Measurements from ENCODE around the gene AWAT2. TPM values are rescaled to one million over a fixed set of nuclear protein-coding genes. Genes with fewer than 3 reads are reported as not detected.

AWAT2 gene
- polyA plus RNA-seq, 6 donors from 2014 or later = not detected

- no peak for ATAC-seq (ENCODE audit: low read depth in 2 of 2)
- Mint-ChIP-seq H3K4me3 (no peak overlapping the region), H3K27ac (no peak overlapping the region), H3K9me3 (peaks cover 0 to 1% (median 0%) of the 10 kb centered on the region in 7 donors), H3K27me3 (peaks cover 0 to 15% (median 0%) of the 10 kb centered on the region in 3 donors), H3K4me1 (peaks cover 0 to 3% (median 0%) of the 10 kb centered on the region in 3 donors), H3K36me3 (no peaks in the 10 kb centered on the region)
- DNase-seq = no peak
Measured at GRCh38 chrX:70032792-70033191, 16.9 kb downstream of the AWAT2 start.

- peaks cover 0 to 1% (median 0%) of the 10 kb centered on the region in 7 donors for H3K9me3 Mint-ChIP-seq
- H3K4me1 Mint-ChIP-seq = peaks cover 0 to 3% (median 0%) of the 10 kb centered on the region in 3 donors
- peaks cover 0 to 35% (median 6%) of the 10 kb centered on the region in 3 donors for H3K27me3 Mint-ChIP-seq
- no peaks in the 10 kb centered on the region for H3K36me3 Mint-ChIP-seq
- no peak overlapping the region for H3K4me3 Mint-ChIP-seq
- no peak overlapping the region for H3K27ac Mint-ChIP-seq
- DNase-seq (peak; percentile 1), ATAC-seq (ENCODE audit: low read depth in 2 of 2) (no peak)
Measured at GRCh38 chrX:70030301-70030767, 19.4 kb downstream of the AWAT2 start.

- no peak overlapping the region for H3K4me3 Mint-ChIP-seq
- no peak overlapping the region for H3K27ac Mint-ChIP-seq
- H3K27me3 Mint-ChIP-seq = peaks cover 0 to 36% (median 6%) of the 10 kb centered on the region in 3 donors
- H3K9me3 Mint-ChIP-seq = peaks cover 0 to 1% (median 0%) of the 10 kb centered on the region in 7 donors
- H3K36me3 Mint-ChIP-seq = no peaks in the 10 kb centered on the region
- DNase-seq = no peak
- no peak for ATAC-seq (ENCODE audit: low read depth in 2 of 2)
- H3K4me1 Mint-ChIP-seq = peaks cover 0 to 3% (median 0%) of the 10 kb centered on the region in 3 donors
Measured at GRCh38 chrX:70029863-70030262, 19.9 kb downstream of the AWAT2 start.

- ATAC-seq (ENCODE audit: low read depth in 2 of 2) = no peak
Measured at GRCh38 chrX:70026851-70027200, 22.9 kb downstream of the AWAT2 start.

GRCh38 chrX:70026112-70026850 is 23.5 kb downstream of the AWAT2 start:
- Mint-ChIP-seq H3K9me3 (no peaks in the 10 kb centered on the region), H3K27me3 (peaks cover 0 to 36% (median 6%) of the 10 kb centered on the region in 3 donors), H3K4me1 (no peaks in the 10 kb centered on the region), H3K27ac (no peak overlapping the region), H3K4me3 (no peak overlapping the region), H3K36me3 (no peaks in the 10 kb centered on the region)
- DNase-seq (no peak), ATAC-seq (ENCODE audit: low read depth in 2 of 2) (no peak)

More at GRCh38 chrX:70026851-70027200, 22.9 kb downstream of the AWAT2 start:
- peaks cover 0 to 36% (median 6%) of the 10 kb centered on the region in 3 donors for H3K27me3 Mint-ChIP-seq
- H3K4me1 Mint-ChIP-seq = no peaks in the 10 kb centered on the region
- H3K9me3 Mint-ChIP-seq = no peaks in the 10 kb centered on the region
- DNase-seq = no peak
- no peak overlapping the region for H3K4me3 Mint-ChIP-seq
- H3K27ac Mint-ChIP-seq = no peak overlapping the region
- H3K36me3 Mint-ChIP-seq = no peaks in the 10 kb centered on the region

GRCh38 chrX:70025464-70025863 is 24.3 kb downstream of the AWAT2 start:
- H3K4me3 Mint-ChIP-seq = no peak overlapping the region
- no peaks in the 10 kb centered on the region for H3K9me3 Mint-ChIP-seq
- ATAC-seq (ENCODE audit: low read depth in 2 of 2) (no peak), DNase-seq (no peak)
- no peaks in the 10 kb centered on the region for H3K4me1 Mint-ChIP-seq
- H3K36me3 Mint-ChIP-seq = no peaks in the 10 kb centered on the region
- H3K27me3 Mint-ChIP-seq = peaks cover 0 to 29% (median 6%) of the 10 kb centered on the region in 3 donors
- H3K27ac Mint-ChIP-seq = no peak overlapping the region

GRCh38 chrX:70022616-70023015 is 27.1 kb downstream of the AWAT2 start:
- Mint-ChIP-seq H3K36me3 (no peaks in the 10 kb centered on the region), H3K4me1 (no peaks in the 10 kb centered on the region), H3K4me3 (no peak overlapping the region), H3K9me3 (peaks cover 0 to 3% (median 0%) of the 10 kb centered on the region in 7 donors), H3K27me3 (peaks cover 0 to 20% (median 6%) of the 10 kb centered on the region in 3 donors), H3K27ac (no peak overlapping the region)
- no peak for ATAC-seq (ENCODE audit: low read depth in 2 of 2)
- no peak for DNase-seq

- peak overlapping the region in 1 of 6 donors; percentile 71 for H3K27ac Mint-ChIP-seq
- H3K4me3 Mint-ChIP-seq = no peak overlapping the region
- ATAC-seq (ENCODE audit: low read depth in 2 of 2) (no peak), DNase-seq (no peak)
- H3K27me3 Mint-ChIP-seq = peaks cover 0 to 8% (median 8%) of the 10 kb centered on the region in 3 donors
- no peaks in the 10 kb centered on the region for H3K36me3 Mint-ChIP-seq
- H3K4me1 Mint-ChIP-seq = no peaks in the 10 kb centered on the region
- H3K9me3 Mint-ChIP-seq = peaks cover 0 to 4% (median 2%) of the 10 kb centered on the region in 7 donors
Measured at GRCh38 chrX:70016513-70016912, 33.2 kb downstream of the AWAT2 start.

GRCh38 chrX:70013466-70014381 is 36.0 kb downstream of the AWAT2 start:
- no peaks in the 10 kb centered on the region for H3K36me3 Mint-ChIP-seq
- no peak overlapping the region for H3K4me3 Mint-ChIP-seq
- peaks cover 0 to 4% (median 2%) of the 10 kb centered on the region in 7 donors for H3K9me3 Mint-ChIP-seq
- peaks cover 0 to 12% (median 8%) of the 10 kb centered on the region in 3 donors for H3K27me3 Mint-ChIP-seq
- DNase-seq (no peak), ATAC-seq (ENCODE audit: low read depth in 2 of 2) (no peak)
- no peaks in the 10 kb centered on the region for H3K4me1 Mint-ChIP-seq
- H3K27ac Mint-ChIP-seq = no peak overlapping the region

- no peak overlapping the region for H3K4me3 Mint-ChIP-seq
- no peak overlapping the region for H3K27ac Mint-ChIP-seq
- no peaks in the 10 kb centered on the region for H3K36me3 Mint-ChIP-seq
- H3K27me3 Mint-ChIP-seq = peaks cover 0 to 12% (median 8%) of the 10 kb centered on the region in 3 donors
- no peaks in the 10 kb centered on the region for H3K4me1 Mint-ChIP-seq
- DNase-seq (no peak), ATAC-seq (ENCODE audit: low read depth in 2 of 2) (no peak)
- H3K9me3 Mint-ChIP-seq = peaks cover 0 to 3% (median 2%) of the 10 kb centered on the region in 7 donors
Measured at GRCh38 chrX:70012756-70013155, 37.0 kb downstream of the AWAT2 start.

- Mint-ChIP-seq H3K27me3 (peaks cover 0 to 12% (median 0%) of the 10 kb centered on the region in 3 donors), H3K27ac (no peak overlapping the region), H3K9me3 (peaks cover 0 to 6% (median 0%) of the 10 kb centered on the region in 7 donors), H3K36me3 (no peaks in the 10 kb centered on the region), H3K4me3 (no peak overlapping the region), H3K4me1 (no peaks in the 10 kb centered on the region)
- ATAC-seq (ENCODE audit: low read depth in 2 of 2) (no peak), DNase-seq (no peak)
Measured at GRCh38 chrX:70009970-70010369, 39.8 kb downstream of the AWAT2 start.

- H3K4me3 Mint-ChIP-seq = no peak overlapping the region
- no peak overlapping the region for H3K27ac Mint-ChIP-seq
- ATAC-seq (ENCODE audit: low read depth in 2 of 2) (no peak), DNase-seq (no peak)
- peaks cover 0 to 12% (median 0%) of the 10 kb centered on the region in 3 donors for H3K27me3 Mint-ChIP-seq
- no peaks in the 10 kb centered on the region for H3K36me3 Mint-ChIP-seq
- H3K9me3 Mint-ChIP-seq = peaks cover 0 to 6% (median 0%) of the 10 kb centered on the region in 7 donors
- no peaks in the 10 kb centered on the region for H3K4me1 Mint-ChIP-seq
Measured at GRCh38 chrX:70009049-70009448, 40.7 kb downstream of the AWAT2 start.

GRCh38 chrX:70007946-70008345 is 41.8 kb downstream of the AWAT2 start:
- Mint-ChIP-seq H3K36me3 (no peaks in the 10 kb centered on the region), H3K4me3 (no peak overlapping the region), H3K27me3 (peaks cover 0 to 12% (median 0%) of the 10 kb centered on the region in 3 donors), H3K27ac (no peak overlapping the region), H3K4me1 (no peaks in the 10 kb centered on the region), H3K9me3 (peaks cover 0 to 6% (median 0%) of the 10 kb centered on the region in 7 donors)
- DNase-seq = no peak
- no peak for ATAC-seq (ENCODE audit: low read depth in 2 of 2)

Measured in naive B cell (primary cell).